Peyer's patch (tissue), 4 donors: ENCODE measurements around the gene CACUL1.

ENCODE experiments used
- CTCF ChIP-seq, 6 experiments: fragments of 450-650 bp in 4 of 6; fragments of 200-600 bp in 2 of 6; sonication (generic) in 1 of 6; IDR thresholded peaks; one replicate each; pipeline ENCODE4 v1.5.1; 2017 to 2019; ENCODE audit warnings: antibody characterized with exemption in 6 of 6, mild to moderate bottlenecking in 3 of 6, moderate library complexity in 1 of 6
- POLR2A ChIP-seq, 2 donors: fragments of 450-650 bp; IDR thresholded peaks; one replicate each; pipeline ENCODE4 v1.5.1; 2017; ENCODE audit warnings: antibody characterized with exemption in 2 of 2, mild to moderate bottlenecking in 2 of 2, moderate library complexity in 2 of 2

GRCh38 chr10:118669835-118670234 lies 84.9 kb downstream of the CACUL1 start:
- TF ChIP-seq POLR2A (IDR thresholded peaks at IDR 0.05) = no peak
- no peak for TF ChIP-seq CTCF (IDR thresholded peaks at IDR 0.05)
